HG02610 (cell line): Measurements from ENCODE around the gene LYRM4.
A peak's percentile ranks its signal among the peaks of the same experiment; 100 is the strongest.

ENCODE experiments used
- ATAC-seq: cut with Tn5 transposase; IDR thresholded peaks from one replicate; pipeline ENCODE4 v1.9.1; 2021; ENCODE audit warnings: mild to moderate bottlenecking, moderate library complexity; ENCODE audit not compliant: unreplicated experiment

LYRM4 gene

DNA sequence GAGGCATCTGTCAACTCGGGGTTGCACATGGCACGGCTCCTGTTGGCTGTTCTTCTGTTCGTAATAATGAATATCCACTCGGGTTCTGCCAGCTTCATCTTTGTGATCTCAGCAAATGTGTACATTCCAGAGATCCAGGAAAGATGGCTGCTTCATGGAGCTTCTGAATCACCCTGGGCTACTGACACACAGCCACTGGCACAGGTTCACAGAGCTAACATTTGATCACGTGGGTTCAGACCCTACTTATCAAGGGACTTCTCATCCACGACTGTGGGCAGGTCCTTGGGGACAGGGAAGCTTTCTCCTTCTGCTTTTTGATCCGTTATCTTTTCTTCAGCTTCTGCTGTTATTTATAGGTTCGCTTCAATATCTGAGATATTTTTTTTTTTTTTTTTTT lies 157.5 kb downstream of the LYRM4 start:
- no peak for ATAC-seq

DNA sequence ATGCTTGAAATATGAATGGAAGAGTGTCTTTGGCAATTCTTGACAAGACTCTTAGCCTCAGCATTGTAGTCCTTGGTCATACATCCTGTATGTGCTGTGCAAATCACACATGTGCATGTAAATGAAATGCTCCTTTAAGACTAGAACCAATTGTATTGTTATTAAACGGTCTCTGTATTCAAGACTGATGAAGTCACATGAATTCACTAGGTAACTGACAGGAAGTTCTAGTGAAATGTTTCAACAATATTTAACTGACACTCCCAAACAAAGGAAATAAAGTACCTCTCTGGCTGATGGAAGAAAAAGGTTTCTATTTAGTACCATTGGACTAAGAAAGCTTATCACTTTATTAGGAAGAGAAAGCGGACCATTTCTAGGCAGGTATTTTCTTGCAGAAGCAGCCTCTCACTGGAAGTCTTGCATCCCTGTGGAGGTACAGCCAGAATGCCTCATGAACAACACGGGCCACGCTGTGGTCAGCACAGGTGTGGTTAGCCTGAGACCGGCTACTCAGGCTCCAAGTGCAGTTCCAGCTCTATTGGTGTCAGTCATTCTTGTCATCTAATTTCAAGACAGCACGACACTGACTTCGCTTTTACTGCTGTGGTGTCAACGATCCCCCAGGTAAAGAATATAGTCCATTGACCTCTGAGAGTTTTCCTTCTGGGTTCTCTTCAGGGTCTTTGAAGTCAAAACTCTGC lies 158.3 kb downstream of the LYRM4 start:
- no peak for ATAC-seq

DNA sequence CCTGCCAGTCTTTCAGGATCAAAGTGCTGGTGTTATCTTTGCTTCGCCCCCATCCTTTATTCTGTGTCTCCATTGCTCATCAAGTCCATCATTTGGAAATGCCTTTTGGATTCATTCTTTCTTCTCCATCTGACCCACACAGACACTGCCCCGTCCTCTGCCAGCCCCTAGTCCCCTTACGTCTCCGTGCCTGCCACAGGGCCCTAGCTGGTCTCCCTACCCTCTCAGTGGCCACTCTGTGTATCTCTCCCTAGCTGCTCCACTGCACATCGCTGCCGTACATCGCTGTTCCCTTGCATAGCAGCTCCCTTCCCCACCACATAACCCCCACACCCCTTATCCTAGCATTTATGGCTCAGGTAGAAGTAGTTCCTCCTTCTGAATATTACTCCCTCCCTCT lies 159.9 kb downstream of the LYRM4 start:
- ATAC-seq, result no peak

DNA sequence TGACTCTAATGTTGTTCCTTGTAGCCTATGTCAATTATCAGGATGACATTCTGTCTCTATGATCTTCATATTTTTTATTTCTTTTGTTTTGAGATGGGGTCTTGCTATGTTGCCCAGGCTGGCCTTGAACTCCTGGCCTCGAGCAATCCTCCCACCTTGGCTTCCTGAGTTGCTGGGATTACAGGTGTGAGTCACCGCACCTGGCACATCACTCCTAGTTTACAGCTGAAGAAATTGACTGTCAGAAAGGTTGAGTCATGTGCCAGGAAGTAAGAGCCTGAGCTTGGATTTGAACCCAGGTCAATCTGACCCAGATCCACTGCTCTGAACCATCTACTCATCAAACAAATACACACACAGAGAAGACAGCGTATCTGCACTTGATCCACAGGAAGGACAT lies 161.2 kb downstream of the LYRM4 start:
- ATAC-seq, result no peak

DNA sequence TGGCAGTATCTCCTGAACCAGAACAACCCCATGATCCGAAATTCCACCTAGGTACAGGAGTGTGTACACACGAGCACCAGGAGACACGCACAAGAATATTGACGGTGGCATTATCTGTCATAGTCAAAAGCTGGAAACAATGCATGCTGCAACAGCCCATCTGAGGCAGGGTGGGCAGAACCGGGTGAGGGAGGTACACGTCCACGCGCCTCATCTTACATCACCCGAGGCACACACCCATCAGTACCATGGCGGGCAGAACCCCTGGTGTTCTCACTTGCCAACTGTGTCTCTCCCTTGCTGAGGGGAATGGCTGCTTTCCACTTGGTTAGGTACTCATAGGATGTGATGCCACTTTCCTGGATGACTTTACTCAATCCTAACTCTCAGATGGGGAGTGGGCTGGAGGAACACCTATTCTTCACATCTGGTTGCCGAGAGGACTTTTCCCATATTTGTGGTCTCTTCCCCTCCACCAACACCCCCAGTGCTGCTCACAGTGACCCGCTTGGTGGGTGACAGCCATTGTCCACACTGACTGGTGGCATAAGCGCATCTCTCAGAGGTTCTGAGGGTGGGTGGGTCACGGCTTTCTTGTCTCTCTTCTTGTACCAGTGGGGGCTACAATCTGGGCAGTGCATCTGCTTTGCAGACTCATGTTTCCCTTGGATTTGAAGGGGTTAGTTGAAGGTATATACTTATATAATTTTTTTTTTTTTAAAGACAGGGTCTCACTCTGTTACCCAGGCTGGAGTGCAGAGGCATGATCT lies 162.1 kb downstream of the LYRM4 start:
- no peak for ATAC-seq

DNA sequence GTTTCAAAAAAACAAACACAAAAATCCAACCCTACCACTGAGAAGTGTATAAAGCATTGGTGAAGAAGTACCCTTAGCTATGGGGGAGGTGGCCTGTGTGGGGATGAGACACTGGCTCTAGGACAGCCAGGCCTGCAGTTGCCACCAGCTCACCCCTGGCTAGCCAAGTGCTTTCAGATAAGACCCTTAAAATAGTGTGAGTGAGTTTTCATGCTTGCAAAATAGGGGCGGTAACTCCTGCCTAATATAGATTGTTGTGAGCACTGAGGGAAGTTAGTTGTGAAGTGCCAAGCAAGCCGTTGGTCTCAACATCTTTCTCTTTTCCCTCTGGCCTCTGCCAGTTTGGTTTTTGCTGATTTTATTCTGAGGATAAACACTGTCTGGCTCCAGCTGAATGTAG lies 164.3 kb downstream of the LYRM4 start:
- no peak for ATAC-seq

DNA sequence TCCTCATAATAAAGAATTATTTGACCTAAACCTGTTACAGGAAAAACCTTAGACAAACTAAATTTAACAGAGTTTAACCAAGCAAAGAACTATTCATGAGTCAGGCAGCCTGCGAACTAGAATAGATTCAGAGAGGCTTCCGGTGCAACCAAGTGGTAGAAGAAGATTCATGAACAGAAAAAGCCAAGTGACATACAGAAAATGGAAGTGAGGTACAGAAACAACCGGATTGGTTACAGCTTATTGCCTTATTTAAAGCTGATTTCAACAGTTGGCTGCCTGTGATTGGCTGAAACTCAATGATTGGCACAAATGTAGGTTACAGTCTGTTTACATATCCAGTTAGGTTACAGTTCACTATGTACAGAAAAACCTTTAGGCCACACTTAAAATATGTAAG lies 165.5 kb downstream of the LYRM4 start:
- peak; percentile 59 for ATAC-seq

DNA sequence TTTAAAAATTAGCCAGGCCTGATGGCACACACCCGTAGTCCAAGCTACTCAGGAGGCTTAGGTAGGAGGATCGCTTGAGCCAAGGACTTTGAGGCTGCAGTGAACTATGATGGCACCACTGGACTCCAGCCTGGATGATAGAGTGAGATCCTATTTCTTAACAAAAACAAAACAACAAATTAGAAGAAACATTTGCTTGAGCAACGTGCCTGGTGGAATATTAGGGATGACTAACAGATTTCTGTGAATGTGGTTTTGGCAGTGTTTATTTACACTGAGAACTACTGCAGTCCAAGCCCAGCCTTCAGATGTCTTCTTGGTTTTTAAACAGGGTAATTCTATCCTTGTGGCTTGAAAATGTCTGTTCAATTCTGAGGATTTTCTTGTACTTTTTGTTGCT lies 166.4 kb downstream of the LYRM4 start:
- ATAC-seq, result no peak

DNA sequence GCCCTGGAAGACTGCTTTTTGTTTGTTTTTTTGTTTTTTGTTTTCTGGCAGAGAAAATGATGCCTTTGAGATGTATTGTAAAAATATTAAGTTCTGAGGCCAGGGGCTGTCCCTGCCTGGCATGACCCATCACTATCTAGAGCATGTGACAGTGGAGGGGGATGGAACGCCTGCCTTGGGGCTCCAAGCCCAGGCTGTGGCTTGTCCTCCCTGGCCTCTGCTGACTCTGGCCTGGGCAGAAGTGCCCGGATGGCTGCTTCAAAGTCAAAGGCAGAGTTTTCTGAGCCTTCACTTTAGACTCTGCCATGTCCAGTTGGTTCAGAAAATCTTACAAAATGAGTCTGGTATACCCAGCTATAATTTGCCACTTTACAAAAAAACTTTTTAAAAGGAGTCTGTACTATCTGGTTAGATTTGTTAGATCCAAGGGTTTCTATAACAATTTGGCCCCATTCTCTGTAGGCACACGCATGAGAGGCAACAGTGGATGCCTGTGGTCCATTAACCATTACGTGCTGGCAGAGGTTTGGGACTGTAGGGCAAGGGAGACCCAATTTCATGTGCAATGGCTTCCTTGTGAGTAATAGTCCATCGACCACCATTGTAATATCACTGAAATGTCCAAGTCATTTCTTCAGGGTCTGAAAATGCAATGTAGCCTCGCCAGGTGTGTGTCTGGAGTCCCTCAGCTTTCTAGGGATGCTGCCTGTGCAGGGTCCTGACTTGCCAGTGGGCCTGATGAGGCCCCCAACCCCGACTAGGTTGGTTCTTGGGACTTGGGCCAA lies 167.3 kb downstream of the LYRM4 start:
- ATAC-seq, result no peak

DNA sequence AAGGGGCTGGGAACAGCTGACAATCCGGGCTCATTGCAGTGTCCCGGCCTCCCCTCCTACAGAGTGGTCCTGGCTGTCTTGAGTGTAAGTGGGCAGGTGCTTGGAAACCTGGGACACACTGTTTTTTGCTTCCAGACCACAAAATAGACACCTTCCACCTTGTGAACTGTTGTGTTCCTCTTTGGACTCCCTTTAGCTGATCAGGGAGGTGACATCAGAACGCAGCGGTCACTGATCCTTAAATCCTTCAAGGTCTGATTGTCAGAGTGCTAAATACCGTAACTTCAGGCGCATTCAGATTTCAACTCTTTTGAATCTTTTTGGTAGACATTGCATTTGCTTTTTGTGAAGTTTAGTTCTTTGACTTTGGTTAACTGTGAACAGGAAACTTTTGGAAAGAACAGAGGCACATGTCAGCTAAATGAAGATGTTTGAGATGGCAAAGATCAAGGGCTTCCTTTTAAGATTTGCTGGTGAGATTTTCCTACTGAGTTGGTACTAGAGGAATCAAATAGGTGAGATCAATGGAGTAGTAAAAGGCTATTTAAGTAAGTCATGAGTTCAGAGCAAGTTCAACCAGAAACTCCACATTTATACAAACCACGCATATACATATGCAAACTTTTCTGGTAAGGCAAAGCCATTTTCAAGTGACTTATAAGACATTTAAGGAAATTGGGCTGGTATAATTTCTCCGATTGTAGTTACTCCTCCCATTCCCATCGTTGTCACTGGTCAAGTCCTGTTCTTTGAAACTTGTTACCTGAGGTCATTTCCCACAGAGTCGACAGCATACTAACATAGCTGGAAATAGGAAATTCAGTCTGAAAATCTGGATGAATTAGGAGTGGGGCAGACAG lies 169.3 kb downstream of the LYRM4 start:
- ATAC-seq, result no peak

DNA sequence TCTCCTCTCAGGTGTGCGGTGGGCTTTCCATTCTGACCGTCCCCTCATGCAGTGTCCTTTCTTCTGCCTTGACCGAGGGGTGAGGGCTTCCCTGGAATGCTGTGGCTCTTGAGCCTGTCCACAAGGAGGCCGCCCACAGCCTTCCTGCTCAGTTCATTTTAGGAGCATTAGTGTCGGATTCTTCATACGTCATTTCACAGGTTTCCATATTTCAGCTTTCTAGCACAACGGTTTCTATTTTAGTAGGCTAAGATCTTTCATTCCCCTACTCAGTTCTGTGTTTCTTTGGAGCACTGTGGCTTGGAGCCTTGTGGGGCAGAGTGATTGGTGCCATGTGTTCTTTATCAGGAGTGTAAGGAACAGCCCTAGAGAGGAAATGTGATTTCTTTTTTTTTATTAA lies 170.1 kb downstream of the LYRM4 start:
- ATAC-seq, result no peak

DNA sequence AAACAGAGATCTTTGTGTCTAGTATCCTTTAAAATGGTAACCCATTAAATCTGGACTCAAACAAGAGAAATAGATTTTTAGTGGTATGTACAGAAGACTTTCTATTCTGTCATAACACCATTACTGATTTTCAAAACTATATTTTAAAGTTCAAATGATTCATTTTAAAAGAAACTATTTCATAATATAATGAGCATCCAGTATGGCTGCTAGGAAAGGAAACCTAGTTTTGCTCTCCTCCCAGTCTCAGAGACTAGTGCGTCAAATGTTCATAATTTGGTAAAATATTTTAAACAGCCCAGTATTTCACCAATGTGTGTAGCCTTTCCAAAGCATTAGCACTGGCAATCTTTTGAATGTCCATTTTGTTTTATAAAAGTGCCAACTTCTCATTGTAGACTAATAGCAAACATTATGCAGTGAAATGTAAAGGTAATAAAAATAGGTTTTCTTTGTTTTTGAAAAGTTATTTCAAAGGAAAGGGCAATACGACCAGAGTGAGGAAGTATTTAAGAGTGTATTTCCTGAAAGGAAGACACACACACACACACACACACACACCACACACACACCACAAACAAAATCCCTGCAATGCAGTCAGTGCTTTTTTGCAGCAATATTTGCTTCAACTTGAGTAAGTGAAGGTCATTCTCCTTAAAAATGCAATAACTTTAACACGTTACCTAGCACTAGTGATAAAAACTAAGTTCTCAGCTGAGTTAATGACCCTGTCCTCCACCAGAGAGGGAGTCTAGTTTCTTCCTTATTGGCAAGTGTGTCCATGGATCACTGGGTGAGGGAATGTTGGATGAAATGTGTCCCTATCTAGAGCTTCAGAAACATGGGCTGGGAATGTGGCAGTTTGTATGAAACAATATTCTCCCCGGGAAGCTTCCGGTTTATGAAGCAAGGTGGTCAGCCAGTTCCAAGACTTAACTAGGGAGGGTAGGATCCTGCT lies 171.0 kb downstream of the LYRM4 start:
- ATAC-seq, result no peak

DNA sequence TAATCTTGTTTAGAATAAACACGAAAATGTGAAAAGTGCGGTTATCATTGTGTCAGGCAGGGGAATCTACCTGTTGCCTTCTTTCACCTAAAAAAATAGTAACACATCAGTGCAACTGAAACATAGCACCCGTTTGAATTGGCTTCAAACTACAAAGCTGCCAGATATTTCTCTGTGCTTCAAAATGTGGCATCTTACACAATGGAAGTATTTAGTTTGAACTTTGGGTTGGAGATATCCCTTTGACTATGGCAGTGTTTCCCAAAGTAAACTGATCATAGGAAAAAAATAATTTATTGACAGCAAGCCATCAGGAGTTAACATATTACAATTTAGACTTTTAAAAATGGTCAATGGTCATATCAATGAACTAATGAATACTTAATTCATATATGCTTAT lies 172.0 kb downstream of the LYRM4 start:
- no peak for ATAC-seq

DNA sequence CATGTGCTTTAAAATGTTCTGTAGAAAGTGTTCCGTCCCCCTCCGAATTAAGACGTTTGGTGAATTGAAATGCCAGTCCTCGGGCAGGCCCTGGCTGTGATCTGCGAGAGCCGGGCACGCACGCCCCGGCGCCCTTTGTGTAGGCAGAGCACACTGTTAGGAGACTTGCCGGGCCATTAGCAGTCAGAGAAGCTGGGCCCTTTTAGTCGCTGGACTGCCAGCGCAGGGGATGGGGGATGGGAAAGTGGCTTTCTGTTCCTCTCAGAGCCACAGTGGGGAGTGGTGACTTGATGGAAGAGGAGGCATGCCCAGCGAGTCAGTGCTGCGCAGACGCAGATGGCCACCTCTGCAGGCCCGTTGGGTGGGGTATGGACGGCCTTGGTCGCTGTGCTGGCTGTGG lies 173.4 kb downstream of the LYRM4 start:
- ATAC-seq, result no peak

DNA sequence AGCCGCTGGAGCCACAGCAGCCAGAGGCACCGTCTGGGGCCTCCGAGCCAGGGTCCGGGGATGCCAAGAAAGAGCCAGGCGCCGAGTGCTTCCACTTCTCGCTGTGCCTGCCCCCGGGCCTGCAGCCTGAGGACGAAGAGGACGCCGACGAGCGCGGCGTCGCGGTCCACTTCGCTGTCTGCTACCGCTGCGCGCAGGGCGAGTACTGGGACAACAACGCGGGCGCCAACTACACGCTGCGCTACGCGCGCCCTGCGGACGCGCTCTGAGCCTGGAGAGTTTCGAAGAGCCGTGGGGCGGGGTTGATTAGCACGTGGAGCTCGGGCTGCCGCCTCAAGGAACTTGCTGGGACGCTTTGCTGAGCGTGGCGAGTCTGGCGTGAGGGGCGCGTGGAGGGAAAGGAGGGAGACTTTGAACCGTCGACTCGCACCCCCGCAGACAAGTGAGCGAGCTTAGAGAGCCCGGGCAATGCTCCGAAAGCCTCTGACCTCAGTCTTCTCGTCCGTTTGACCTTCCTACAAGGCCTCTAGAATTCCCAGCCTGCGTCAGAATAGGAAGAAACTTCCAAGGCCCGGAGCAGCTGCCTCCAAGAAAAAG lies 174.4 kb downstream of the LYRM4 start:
- no peak for ATAC-seq

DNA sequence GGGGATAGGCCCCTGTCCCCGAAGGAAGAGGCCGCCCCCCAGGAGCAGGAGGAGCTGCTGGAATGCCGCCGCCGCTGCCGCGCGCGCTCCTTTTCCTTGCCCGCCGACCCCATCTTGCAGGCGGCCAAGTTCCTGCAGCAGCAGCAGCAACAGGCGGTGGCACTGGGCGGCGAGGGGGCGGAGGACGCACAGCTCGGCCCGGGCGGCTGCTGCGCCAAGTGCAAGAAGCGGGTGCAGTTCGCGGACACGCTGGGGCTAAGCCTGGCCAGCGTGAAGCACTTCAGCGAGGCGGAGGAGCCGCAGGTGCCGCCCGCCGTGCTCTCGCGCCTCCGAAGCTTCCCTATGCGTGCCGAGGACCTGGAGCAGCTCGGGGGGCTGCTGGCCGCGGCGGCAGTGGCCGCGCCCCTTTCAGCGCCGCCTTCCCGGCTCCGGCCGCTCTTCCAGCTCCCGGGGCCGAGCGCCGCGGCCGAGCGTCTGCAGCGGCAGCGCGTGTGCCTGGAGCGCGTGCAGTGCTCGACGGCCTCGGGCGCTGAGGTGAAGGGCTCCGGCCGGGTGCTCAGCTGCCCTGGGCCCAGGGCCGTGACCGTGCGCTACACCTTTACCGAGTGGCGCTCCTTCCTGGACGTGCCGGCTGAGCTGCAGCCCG lies 175.0 kb downstream of the LYRM4 start:
- ATAC-seq, result peak; percentile 22

DNA sequence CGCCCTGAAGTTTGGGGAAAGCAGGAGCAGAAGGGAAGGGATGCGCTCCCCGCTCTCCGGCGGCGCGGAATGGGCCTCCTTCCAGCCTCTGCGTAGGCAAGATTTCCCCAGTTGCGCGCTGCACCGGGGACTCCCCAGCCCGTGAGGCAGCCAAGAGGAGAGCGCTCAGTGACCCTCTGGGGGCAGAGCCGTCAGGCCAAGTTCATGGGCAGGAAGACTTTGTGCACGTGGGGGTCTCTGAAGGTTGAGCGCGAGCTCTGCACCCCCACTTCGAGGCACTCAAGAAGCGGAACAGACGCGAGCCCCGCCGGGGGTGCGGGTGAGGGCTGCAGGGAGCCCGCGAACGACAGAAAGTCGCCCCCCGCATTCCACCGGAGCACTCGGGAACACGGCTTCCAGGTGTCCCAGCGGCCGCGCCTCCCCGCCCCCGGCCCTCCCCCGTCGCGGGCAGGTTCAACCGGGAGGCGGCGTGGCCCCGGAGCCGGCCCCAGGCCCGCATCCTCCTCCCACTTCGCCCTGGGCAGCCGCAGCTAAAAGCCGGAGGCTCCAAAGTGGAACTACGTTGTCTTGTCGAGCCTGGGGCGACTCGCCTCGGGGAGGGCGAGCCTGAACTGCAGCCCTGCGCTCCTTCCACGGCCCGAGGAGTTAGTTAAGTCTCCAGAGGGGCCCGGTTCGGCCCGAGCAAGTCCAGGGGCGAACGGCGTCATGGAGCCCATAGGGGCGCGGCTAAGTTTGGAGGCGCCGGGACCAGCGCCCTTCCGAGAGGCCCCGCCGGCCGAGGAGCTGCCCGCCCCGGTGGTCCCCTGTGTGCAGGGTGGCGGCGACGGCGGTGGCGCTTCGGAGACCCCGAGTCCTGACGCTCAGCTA lies 175.7 kb downstream of the LYRM4 start, which contains the start of gene PPP1R3G:
TSS of gene PPP1R3G (plus strand) at position 561 of the 867 bp plus-strand sequence. CDS start at position 706, 145 bp downstream.
- ATAC-seq, result peak; percentile 52

DNA sequence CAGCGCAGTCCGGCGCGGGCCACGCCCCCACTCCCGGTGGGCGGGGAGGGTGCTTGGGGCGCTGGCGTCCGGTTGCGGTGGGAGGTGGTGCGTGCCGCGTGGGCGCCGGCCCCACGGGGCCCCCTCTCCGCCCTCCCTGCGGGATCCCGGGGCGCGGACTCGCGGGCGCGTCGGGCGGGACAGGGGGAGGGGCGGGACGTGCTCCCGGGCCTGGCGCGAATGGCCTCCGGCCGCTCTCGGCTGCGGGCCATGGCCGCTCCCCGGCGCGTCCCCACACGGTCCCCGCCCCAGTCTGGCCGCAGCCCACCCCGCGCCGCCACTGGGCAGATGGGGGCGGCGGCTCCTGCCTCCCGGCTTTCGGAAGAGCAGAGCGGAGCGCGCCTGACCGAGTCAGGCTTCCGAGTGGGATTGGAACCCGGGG lies 176.4 kb downstream of the LYRM4 start:
- peak; percentile 17 for ATAC-seq
